SU-DHL-6 (cell line): ENCODE results near the gene MAML2.

Experiments used
- H2AFZ ChIP-seq: fragments of 200-600 bp; sonication (generic); 2 replicates; pipeline ENCODE4 v1.6.1; 2014; ENCODE audit warnings: low read depth, mild to moderate bottlenecking, moderate library complexity, mixed read lengths, antibody characterized with exemption, low read length; ENCODE audit not compliant: severe bottlenecking
- H3F3A ChIP-seq: fragments of 200-600 bp; shearing (Covaris generic); 2 replicates; pipeline ENCODE4 v1.6.0; 2016; ENCODE audit warnings: antibody characterized with exemption, mild to moderate bottlenecking; ENCODE audit not compliant: insufficient read depth
- H3K27ac ChIP-seq: fragments of 200-600 bp; sonication (generic); 2 replicates; pipeline ENCODE4 v1.5.1; 2016; ENCODE audit warnings: low read depth, mild to moderate bottlenecking, low read length, moderate library complexity, mixed read lengths
- H3K27me3 ChIP-seq: fragments of 200-600 bp; sonication (generic), shearing (Covaris generic); 2 replicates; pipeline ENCODE4 v1.6.0; 2014; ENCODE audit warnings: mild to moderate bottlenecking, low read length
- H3K36me3 ChIP-seq: fragments of 200-600 bp; sonication (generic); 2 replicates; pipeline ENCODE4 v1.6.1; 2014; ENCODE audit warnings: mild to moderate bottlenecking, low read length, mixed read lengths
- H3K4me2 ChIP-seq: fragments of 300-600, 200-600 bp; shearing (Covaris generic), sonication (generic); 2 replicates; pipeline ENCODE4 v1.6.0; 2014; ENCODE audit warnings: low read length, low read depth, mild to moderate bottlenecking; ENCODE audit not compliant: poor library complexity, severe bottlenecking
- H3K4me3 ChIP-seq: fragments of 200-600 bp; sonication (generic); 2 replicates; pipeline ENCODE4 v1.5.1; 2014; ENCODE audit warnings: antibody characterized with exemption, low read length, mild to moderate bottlenecking, mixed read lengths; ENCODE audit not compliant: insufficient read depth, poor library complexity, severe bottlenecking
- H3K79me2 ChIP-seq: fragments of 200-600 bp; sonication (generic); 2 replicates; pipeline ENCODE4 v1.6.1; 2014; ENCODE audit warnings: mild to moderate bottlenecking, low read length, moderate library complexity; ENCODE audit not compliant: insufficient read depth
- H3K9ac ChIP-seq: fragments of 200-600 bp; sonication (generic); 2 replicates; pipeline ENCODE4 v1.7.0; 2014; ENCODE audit warnings: mild to moderate bottlenecking, low read length
- H3K9me2 ChIP-seq: fragments of 200-600 bp; sonication (generic); replicated peaks from 2 replicates; pipeline ENCODE4 v1.6.1; 2014; ENCODE audit warnings: low read length; ENCODE audit not compliant: insufficient read depth
- H3K9me3 ChIP-seq: fragments of 200-600 bp; sonication (generic); 2 replicates; pipeline ENCODE4 v1.6.1; 2014; ENCODE audit warnings: low read length, mixed read lengths; ENCODE audit not compliant: insufficient read depth
- H4K20me1 ChIP-seq: fragments of 200-600 bp; sonication (generic); 2 replicates; pipeline ENCODE4 v1.6.1; 2014; ENCODE audit warnings: low read depth, mild to moderate bottlenecking, antibody characterized with exemption, low read length, moderate library complexity, mixed read lengths
- CTCF ChIP-seq: fragments of 200-600 bp; sonication (generic); IDR thresholded peaks from one replicate; pipeline ENCODE4 v1.5.1; 2017; ENCODE audit warnings: antibody characterized with exemption, mild to moderate bottlenecking, low read length, moderate library complexity; ENCODE audit not compliant: insufficient read depth, poor library complexity, severe bottlenecking
- EZH2phosphoT487 ChIP-seq: fragments of 200-600 bp; sonication (generic), shearing (Covaris generic); conservative IDR thresholded peaks from 2 replicates; pipeline ENCODE4 v1.6.1; 2018; ENCODE audit warnings: mild to moderate bottlenecking, antibody characterized with exemption, low read length, moderate library complexity, mixed read lengths

Gene MAML2

DNA sequence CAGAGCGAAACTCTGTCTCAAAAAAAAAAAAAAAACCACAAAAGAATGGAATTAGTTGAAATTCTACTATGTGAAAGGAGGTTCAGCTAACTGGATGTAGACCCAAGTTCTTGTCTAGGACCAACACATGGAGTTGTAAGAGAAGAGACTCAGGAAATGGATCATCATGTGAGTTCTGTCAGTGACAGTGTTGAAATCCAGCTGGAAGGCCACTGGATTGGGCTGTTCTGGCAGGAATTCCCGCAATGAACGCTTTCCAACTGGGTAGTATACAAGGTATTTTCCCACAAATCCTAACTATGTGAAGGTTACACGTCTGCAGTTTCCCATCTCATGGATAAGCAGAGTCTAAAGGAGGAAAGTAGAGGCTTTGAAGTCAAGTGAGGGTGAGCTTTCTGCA is 151.2 kb downstream of the MAML2 start:
- no peak overlapping the region for H3K27ac ChIP-seq
- no peak overlapping the region for H3K4me2 ChIP-seq
- H2AFZ ChIP-seq = no peak overlapping the region
- no peak for TF ChIP-seq EZH2phosphoT487
- no peak for TF ChIP-seq CTCF
- H3K4me3 ChIP-seq = no peak overlapping the region
- no peak overlapping the region for H3K9ac ChIP-seq
- H3K9me2 ChIP-seq = no peaks in the 10 kb centered on the region
- no peaks in the 10 kb centered on the region for H3K79me2 ChIP-seq
- H3K36me3 ChIP-seq = no peaks in the 10 kb centered on the region
- no peaks in the 10 kb centered on the region for H3F3A ChIP-seq
- H4K20me1 ChIP-seq = no peaks in the 10 kb centered on the region
- no peaks in the 10 kb centered on the region for H3K27me3 ChIP-seq
- no peaks in the 10 kb centered on the region for H3K9me3 ChIP-seq

DNA sequence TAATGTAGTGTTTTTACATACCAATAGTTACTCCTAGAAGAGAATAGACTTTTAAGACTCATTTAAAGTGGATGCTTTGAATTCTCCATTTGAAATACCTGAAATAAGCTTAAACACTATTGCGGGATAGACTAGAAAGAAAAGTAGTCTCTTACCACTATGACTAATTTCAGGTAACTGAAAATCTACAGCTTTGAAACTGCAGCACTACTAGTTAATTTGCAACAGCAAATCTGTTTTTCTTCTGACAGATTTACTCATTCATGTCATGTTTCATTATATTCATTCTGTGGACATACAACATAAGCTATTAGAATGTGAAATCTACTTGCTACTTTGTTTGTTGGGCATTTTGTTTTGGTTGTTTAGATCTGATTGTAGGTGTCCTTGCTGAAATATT is 153.6 kb downstream of the MAML2 start:
- Histone ChIP-seq H3F3A (0 out of 2 replicates have a peak, but pooled peaks cover 4% of the 10 kb centered on the region), H3K4me3 (no peak overlapping the region), H3K9me2 (no peaks in the 10 kb centered on the region), H3K9ac (no peak overlapping the region), H3K36me3 (no peaks in the 10 kb centered on the region), H2AFZ (no peak overlapping the region), H3K79me2 (no peaks in the 10 kb centered on the region), H3K27ac (no peak overlapping the region), H4K20me1 (no peaks in the 10 kb centered on the region), H3K9me3 (no peaks in the 10 kb centered on the region), H3K4me2 (no peak overlapping the region), H3K27me3 (no peaks in the 10 kb centered on the region)
- no peak for TF ChIP-seq CTCF
- TF ChIP-seq EZH2phosphoT487 = no peak

DNA sequence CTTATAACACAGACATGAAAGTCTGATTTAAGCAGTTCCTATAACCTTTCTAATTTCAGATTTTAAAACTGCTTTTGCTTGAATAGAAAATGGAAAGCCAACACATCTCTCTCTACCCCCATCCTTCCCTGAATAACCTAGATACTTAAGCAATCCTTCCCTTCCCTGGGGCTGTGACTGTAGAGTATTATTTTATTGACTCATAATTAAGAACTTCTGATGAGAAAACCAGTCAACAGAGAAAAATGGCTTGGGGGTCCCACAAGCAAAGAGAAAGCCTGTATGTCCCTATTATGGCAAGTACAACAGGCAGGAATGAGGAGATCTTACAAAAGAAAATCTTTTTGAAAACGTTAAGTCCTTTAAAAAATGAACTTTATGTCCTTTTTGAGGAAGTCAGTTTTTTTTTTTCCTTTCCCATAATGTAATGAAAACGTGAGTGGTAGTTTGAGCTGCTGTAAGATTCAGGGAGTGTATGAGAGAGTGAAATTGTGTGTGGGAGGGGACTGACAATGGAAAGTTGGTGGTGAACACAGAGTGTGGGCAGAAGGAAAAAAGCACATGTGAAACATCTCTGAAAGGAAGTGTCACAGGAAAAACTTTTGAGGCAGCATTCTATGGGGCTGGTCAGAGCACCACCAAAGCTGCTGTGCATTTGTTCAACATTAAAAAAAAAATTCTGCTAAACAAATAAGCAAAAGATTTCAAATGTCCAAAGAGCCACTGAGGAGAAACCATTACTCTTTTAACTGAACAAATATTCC is 154.6 kb downstream of the MAML2 start:
- Histone ChIP-seq H3K9me2 (no peaks in the 10 kb centered on the region), H3K36me3 (no peaks in the 10 kb centered on the region), H4K20me1 (no peaks in the 10 kb centered on the region), H3K27me3 (no peaks in the 10 kb centered on the region), H3K4me3 (no peak overlapping the region), H3K4me2 (no peak overlapping the region), H2AFZ (no peak overlapping the region), H3K9ac (no peak overlapping the region), H3K9me3 (no peaks in the 10 kb centered on the region), H3K27ac (no peak overlapping the region), H3K79me2 (no peaks in the 10 kb centered on the region), H3F3A (0 out of 2 replicates have a peak, but pooled peaks cover 4% of the 10 kb centered on the region)
- no peak for TF ChIP-seq EZH2phosphoT487
- TF ChIP-seq CTCF = no peak
